Tibial nerve (tissue), 4 donors: ENCODE results near the gene ZNF646. TPM values are rescaled to one million over a fixed set of nuclear protein-coding genes. Genes with fewer than 3 reads are reported as not detected.

Experiments used
- DNase-seq, 2 donors: peaks; one replicate each; pipeline ENCODE4 v3.0.0-alpha.2; 2019; ENCODE audit warnings: low spot score in 2 of 2
- H3K27ac ChIP-seq, 4 donors: fragments of 200-600 bp; sonication (generic) in 3 of 4; one replicate each; pipeline ENCODE4 v1.5.1; 2017 to 2019; ENCODE audit warnings: mild to moderate bottlenecking in 1 of 4
- H3K27me3 ChIP-seq, 2 donors: fragments of 200-600 bp; sonication (generic) in 1 of 2; one replicate each; pipeline versions ENCODE4 v1.5.1 to v1.6.0; 2017 to 2019
- H3K36me3 ChIP-seq, 3 donors: fragments of 200-600 bp; sonication (generic); one replicate each; pipeline ENCODE4 v1.5.1; 2018 to 2019
- H3K4me1 ChIP-seq, 4 donors: fragments of 200-600 bp; sonication (generic) in 3 of 4; one replicate each; pipeline ENCODE4 v1.5.1; 2017 to 2019
- H3K4me3 ChIP-seq, 4 donors: fragments of 200-600 bp; sonication (generic) in 3 of 4; one replicate each; pipeline ENCODE4 v1.5.1; 2017 to 2019; ENCODE audit warnings: mild to moderate bottlenecking in 1 of 4, moderate library complexity in 1 of 4
- H3K9me3 ChIP-seq, 4 donors: fragments of 200-600 bp; sonication (generic) in 3 of 4; one replicate each; pipeline ENCODE4 v1.5.1; 2017 to 2019
- CTCF ChIP-seq, 5 experiments: fragments of 200-600 bp in 3 of 5; fragments of 450-650 bp in 2 of 5; sonication (generic) in 3 of 5; IDR thresholded peaks; one replicate each; pipeline ENCODE4 v1.5.1; 2016 to 2019; ENCODE audit warnings: antibody characterized with exemption in 5 of 5, mild to moderate bottlenecking in 3 of 5, moderate library complexity in 2 of 5
- EP300 ChIP-seq, 2 donors: sonication (generic); formaldehyde crosslinking; IDR thresholded peaks; one replicate each; pipeline ENCODE4 v1.6.1; 2017; ENCODE audit warnings: antibody characterized with exemption in 2 of 2, mild to moderate bottlenecking in 1 of 2
- POLR2A ChIP-seq, 2 donors: fragments of 450-650 bp; IDR thresholded peaks; one replicate each; pipeline ENCODE4 v1.6.1; 2017; ENCODE audit warnings: antibody characterized with exemption in 2 of 2, mild to moderate bottlenecking in 2 of 2, moderate library complexity in 2 of 2
- WGBS, 2 donors: methylation state at CpG; one replicate each; pipeline ENCODE4 v1.1.5; 2018; 5-methylcytosine and 5-hydroxymethylcytosine counted together
- total RNA-seq, 4 donors: library from RNA; depleted of rRNA; stranded (reverse); fragments of >200 nt; gene quantifications; one replicate each; pipeline ENCODE4 v1.1.0, GENCODE V29; 2016

ZNF646 gene
- total RNA-seq, 4 donors from 2014 or later, result 13.4 to 22.5 (median 20.0) TPM

- WGBS, 2 donors, result 48 to 56% methylated on average over 9 of the region's 9 CpGs
- peaks cover 0 to 43% (median 3%) of the 10 kb centered on the region in 3 donors for H3K36me3 ChIP-seq
- peak overlapping the region; percentile 93 to 99 (median 98) for H3K27ac ChIP-seq
- H3K27me3 ChIP-seq, result no peaks in the 10 kb centered on the region
- peaks cover 0 to 33% (median 18%) of the 10 kb centered on the region in 4 donors for H3K4me1 ChIP-seq
- no peaks in the 10 kb centered on the region for H3K9me3 ChIP-seq
- peak in 1 of 2 donors; percentile 50 for TF ChIP-seq EP300 (IDR thresholded peaks at IDR 0.05)
- TF ChIP-seq POLR2A (IDR thresholded peaks at IDR 0.05), result no peak
- no peak for DNase-seq
- peak overlapping the region; percentile 64 to 88 (median 84) for H3K4me3 ChIP-seq
These were observed 44.3 kb downstream of the ZNF646 start for GRCh38 chr16:31118223-31119155.

DNA sequence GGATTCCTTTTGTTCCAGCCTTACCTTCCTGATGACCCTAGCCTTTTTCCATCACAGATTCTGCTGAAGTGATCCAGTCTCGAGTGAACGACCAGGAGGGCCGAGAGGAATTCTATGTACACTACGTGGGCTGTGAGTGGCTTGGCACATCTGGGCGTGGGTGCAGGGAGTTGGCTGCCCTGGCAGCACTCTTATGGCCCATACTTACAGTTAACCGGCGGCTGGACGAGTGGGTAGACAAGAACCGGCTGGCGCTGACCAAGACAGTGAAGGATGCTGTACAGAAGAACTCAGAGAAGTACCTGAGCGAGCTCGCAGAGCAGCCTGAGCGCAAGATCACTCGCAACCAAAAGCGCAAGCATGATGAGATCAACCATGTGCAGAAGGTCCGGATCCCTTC, 45.9 kb downstream of the ZNF646 start:
- Histone ChIP-seq H3K27me3 (no peaks in the 10 kb centered on the region), H3K27ac (peak overlapping the region in 3 of 4 donors; percentile 93 to 99 (median 98)), H3K4me3 (no peak overlapping the region), H3K36me3 (peaks cover 0 to 58% (median 3%) of the 10 kb centered on the region in 3 donors), H3K9me3 (no peaks in the 10 kb centered on the region), H3K4me1 (peaks cover 0 to 33% (median 18%) of the 10 kb centered on the region in 4 donors)
- DNase-seq, result no peak
- no peak for TF ChIP-seq CTCF (IDR thresholded peaks at IDR 0.05)
- peak in 1 of 2 donors; percentile 56 for TF ChIP-seq EP300 (IDR thresholded peaks at IDR 0.05)
- WGBS, 2 donors, result 85 to 91% methylated on average over 16 of the region's 16 CpGs

DNA sequence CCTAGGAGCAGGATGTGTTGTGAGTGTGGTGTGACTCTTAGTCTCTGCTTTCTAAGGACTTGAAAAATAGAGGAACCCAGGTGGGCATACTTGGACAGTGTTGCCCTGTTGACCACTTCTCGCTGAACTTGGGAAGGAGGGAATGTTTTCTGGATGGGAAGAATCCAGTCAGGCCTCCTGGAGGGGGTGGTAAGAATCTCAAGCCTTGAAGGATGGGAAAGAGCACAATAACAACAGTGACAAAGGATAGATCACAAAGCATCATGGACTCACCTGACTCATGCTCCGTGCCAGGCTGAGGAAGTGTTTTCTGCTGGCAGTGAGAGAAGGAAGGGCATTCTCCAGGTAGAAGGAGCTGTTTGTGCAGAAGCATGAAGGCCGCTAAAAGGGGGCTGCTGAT, 51.6 kb downstream of the ZNF646 start:
- Histone ChIP-seq H3K9me3 (no peaks in the 10 kb centered on the region), H3K27ac (peak overlapping the region in 1 of 4 donors; percentile 85), H3K4me3 (no peak overlapping the region), H3K36me3 (peaks cover 3 to 98% (median 4%) of the 10 kb centered on the region in 3 donors), H3K27me3 (no peaks in the 10 kb centered on the region), H3K4me1 (peaks cover 0 to 31% (median 2%) of the 10 kb centered on the region in 4 donors)
- no peak for DNase-seq
- WGBS, 2 donors, result 92 to 96% methylated on average over 3 of the region's 3 CpGs
- TF ChIP-seq EP300 (IDR thresholded peaks at IDR 0.05) (no peak), POLR2A (IDR thresholded peaks at IDR 0.05) (no peak), CTCF (IDR thresholded peaks at IDR 0.05) (no peak)

DNA sequence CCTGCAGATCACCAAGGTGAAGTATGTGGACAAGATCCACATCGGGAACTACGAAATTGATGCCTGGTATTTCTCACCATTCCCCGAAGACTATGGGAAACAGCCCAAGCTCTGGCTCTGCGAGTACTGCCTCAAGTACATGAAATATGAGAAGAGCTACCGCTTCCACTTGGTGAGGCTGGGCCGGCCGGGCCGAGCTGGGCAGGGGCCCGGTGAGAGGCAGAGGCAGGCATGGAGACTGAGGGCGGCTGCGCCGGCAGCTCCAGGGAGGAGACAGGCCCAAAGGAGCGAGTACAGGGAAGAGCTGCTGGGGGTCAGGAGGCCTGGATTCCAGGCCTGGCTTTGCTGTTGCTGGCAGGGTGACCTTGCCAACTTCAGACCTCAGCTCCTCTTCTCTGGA, 53.0 kb downstream of the ZNF646 start:
- WGBS, 2 donors, result 88 to 90% methylated on average over 13 of the region's 13 CpGs
- Histone ChIP-seq H3K4me1 (peaks cover 0 to 31% (median 2%) of the 10 kb centered on the region in 4 donors), H3K9me3 (no peaks in the 10 kb centered on the region), H3K27me3 (no peaks in the 10 kb centered on the region), H3K27ac (peak overlapping the region in 3 of 4 donors; percentile 77 to 85 (median 84)), H3K4me3 (no peak overlapping the region), H3K36me3 (peaks cover 0 to 98% (median 4%) of the 10 kb centered on the region in 3 donors)
- TF ChIP-seq EP300 (IDR thresholded peaks at IDR 0.05) (no peak), POLR2A (IDR thresholded peaks at IDR 0.05) (no peak), CTCF (IDR thresholded peaks at IDR 0.05) (no peak)
- DNase-seq, result no peak

GRCh38 chr16:31128711-31129567, 54.7 kb downstream of the ZNF646 start:
- H3K4me1 ChIP-seq, result peaks cover 0 to 31% (median 2%) of the 10 kb centered on the region in 4 donors
- H3K4me3 ChIP-seq, result no peak overlapping the region
- no peak for TF ChIP-seq CTCF (IDR thresholded peaks at IDR 0.05)
- no peak for TF ChIP-seq POLR2A (IDR thresholded peaks at IDR 0.05)
- no peak for TF ChIP-seq EP300 (IDR thresholded peaks at IDR 0.05)
- peak overlapping the region; percentile 18 to 85 (median 80) for H3K27ac ChIP-seq
- DNase-seq, result no peak
- peaks cover 0 to 93% (median 4%) of the 10 kb centered on the region in 3 donors for H3K36me3 ChIP-seq
- WGBS, 2 donors, result 59 to 69% methylated on average over 11 to 13 of the region's 14 CpGs
- no peaks in the 10 kb centered on the region for H3K9me3 ChIP-seq
- no peaks in the 10 kb centered on the region for H3K27me3 ChIP-seq
